Activated T-helper 2 cell treated with anti-CD3 and anti-CD28 coated beads, Interferon-gamma antibody, Interleukin-2, Interleukin-4, amounts not matched to agents 10 μg/mL and 5 μg/mL and 100 μg/mL, durations not matched to agents 14 hours and 24 hours and 36 hours (primary cell): Measurements from ENCODE around the gene CSNK1G1. TPM values are rescaled to one million over a fixed set of nuclear protein-coding genes. Genes with fewer than 3 reads are reported as not detected.
"Not testable (repeated sequence)": the region's sequence is repeated elsewhere in the genome, so short reads cannot be mapped to it uniquely, and the experiment has no call there.

Source experiments
- DNase-seq: peaks from one replicate; pipeline ENCODE4 v3.0.0; 2021; ENCODE audit warnings: low spot score
- H3K27ac Mint-ChIP-seq: one replicate; pipeline ENCODE4 v1.8.0; 2021; ENCODE audit warnings: mixed read lengths
- H3K27me3 Mint-ChIP-seq: one replicate; pipeline ENCODE4 v1.8.0; 2021; ENCODE audit warnings: low read depth, mixed read lengths
- H3K36me3 Mint-ChIP-seq: one replicate; pipeline ENCODE4 v1.8.0; 2021; ENCODE audit warnings: low read depth, mixed read lengths
- H3K4me1 Mint-ChIP-seq: one replicate; pipeline ENCODE4 v1.8.0; 2021; ENCODE audit warnings: low read depth, mixed read lengths
- H3K4me3 Mint-ChIP-seq: one replicate; pipeline ENCODE4 v1.8.0; 2021; ENCODE audit warnings: low read depth, mild to moderate bottlenecking, moderate library complexity, mixed read lengths
- H3K9me3 Mint-ChIP-seq: one replicate; pipeline ENCODE4 v1.8.0; 2021; ENCODE audit warnings: mixed read lengths
- intact Hi-C: fragments of 100-400 bp; cut with micrococcal nuclease; formaldehyde crosslinking; loops from one replicate; pipeline ENCODE4 v1.15.1; 2023
- total RNA-seq: library from RNA; stranded (reverse); gene quantifications from 2 replicates; pipeline ENCODE4 v1.2.3, GENCODE V29; 2022

Gene CSNK1G1
- total RNA-seq, 1 donor from 2014 or later, result 31.8 TPM

DNA sequence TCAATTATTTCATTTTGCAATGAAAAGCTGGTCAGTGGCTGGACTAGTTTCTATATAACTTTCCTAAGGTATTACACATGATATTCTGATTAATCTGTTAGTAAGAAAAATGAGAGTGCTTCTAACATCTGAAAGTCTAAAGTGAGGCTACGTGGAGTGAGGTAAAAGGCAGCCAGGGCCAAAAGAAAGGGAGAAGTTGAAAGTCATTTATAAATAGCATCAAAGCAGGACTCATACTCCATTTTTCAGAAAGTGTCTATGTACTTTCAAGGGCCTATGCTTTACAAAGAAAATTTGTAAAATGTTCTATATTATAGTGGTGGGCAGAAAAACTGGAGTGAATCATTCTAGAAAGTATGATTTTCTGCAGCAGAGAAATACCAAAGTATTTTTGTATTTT, 80.0 kb downstream of the CSNK1G1 start:
- Mint-ChIP-seq H3K36me3 (peaks cover 23% of the 10 kb centered on the region), H3K27me3 (no peaks in the 10 kb centered on the region), H3K27ac (no peak overlapping the region), H3K4me3 (no peak overlapping the region), H3K9me3 (peaks cover 3% of the 10 kb centered on the region), H3K4me1 (peaks cover 15% of the 10 kb centered on the region)
- no peak for DNase-seq
- intact Hi-C loops, result no loop called here

GRCh38 chr15:64274341-64274950, 81.5 kb downstream of the CSNK1G1 start:
- intact Hi-C loops, result no loop called here
- H3K9me3 Mint-ChIP-seq, result peaks cover 3% of the 10 kb centered on the region
- H3K27me3 Mint-ChIP-seq, result no peaks in the 10 kb centered on the region
- H3K4me1 Mint-ChIP-seq, result peaks cover 15% of the 10 kb centered on the region
- H3K36me3 Mint-ChIP-seq, result peaks cover 28% of the 10 kb centered on the region
- no peak overlapping the region for H3K27ac Mint-ChIP-seq
- DNase-seq, result no peak
- H3K4me3 Mint-ChIP-seq, result no peak overlapping the region

GRCh38 chr15:64267331-64267973, 88.5 kb downstream of the CSNK1G1 start:
- DNase-seq, result no peak
- H3K36me3 Mint-ChIP-seq, result peaks cover 66% of the 10 kb centered on the region
- H3K4me3 Mint-ChIP-seq, result no peak overlapping the region
- H3K9me3 Mint-ChIP-seq, result peaks cover 36% of the 10 kb centered on the region
- intact Hi-C loops, result no loop called here
- no peaks in the 10 kb centered on the region for H3K27me3 Mint-ChIP-seq
- H3K4me1 Mint-ChIP-seq, result peaks cover 26% of the 10 kb centered on the region
- H3K27ac Mint-ChIP-seq, result no peak overlapping the region

DNA sequence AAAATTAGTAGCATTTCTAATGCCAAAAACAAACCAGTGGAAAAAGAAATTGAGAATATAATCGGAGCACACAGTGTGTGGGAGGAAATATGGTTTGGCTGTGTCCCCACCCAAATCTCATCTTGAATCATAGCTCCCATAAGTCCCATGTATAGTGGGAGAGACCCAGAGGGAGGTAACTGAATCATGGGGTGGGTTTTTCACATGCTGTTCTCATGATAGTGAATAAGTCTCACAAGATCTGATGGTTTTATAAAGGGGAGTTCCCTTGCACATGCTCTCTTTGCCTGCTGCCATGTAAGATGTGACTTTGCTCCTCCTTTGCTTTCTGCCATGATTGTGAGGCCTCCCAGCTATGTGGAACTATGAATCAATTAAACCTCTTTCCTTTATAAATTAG, 90.8 kb downstream of the CSNK1G1 start:
- H3K27ac Mint-ChIP-seq, result peak overlapping the region; percentile 42

DNA sequence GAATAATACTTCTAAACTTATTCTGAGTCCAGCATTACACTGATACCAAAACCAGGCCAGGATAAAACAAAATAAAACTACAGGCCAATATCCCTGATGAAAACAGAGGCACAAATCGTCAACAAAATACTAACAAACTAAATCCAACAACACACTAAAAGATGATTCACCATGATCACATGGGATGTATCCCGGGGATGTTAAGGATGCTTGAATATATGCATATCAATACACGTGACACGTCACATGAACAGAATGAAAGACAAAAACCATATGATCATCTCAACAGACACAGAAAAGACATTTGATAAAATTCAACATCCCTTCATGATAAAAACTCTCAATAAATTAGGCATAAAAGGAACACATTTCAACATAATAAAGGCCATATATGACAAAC, 91.5 kb downstream of the CSNK1G1 start:
- intact Hi-C loops, result loop anchor here (5.0 kb wide), 1 partner anchor 37 kb away; no protein-coding TSS in a partner anchor
- Mint-ChIP-seq H3K27ac (no peak overlapping the region), H3K36me3 (peaks cover 54% of the 10 kb centered on the region), H3K4me1 (peaks cover 32% of the 10 kb centered on the region), H3K4me3 (no peak overlapping the region), H3K9me3 (peaks cover 33% of the 10 kb centered on the region), H3K27me3 (no peaks in the 10 kb centered on the region)
- DNase-seq, result no peak

More for the DNA sequence above, 90.8 kb downstream of the CSNK1G1 start:
- Mint-ChIP-seq H3K36me3 (peaks cover 59% of the 10 kb centered on the region), H3K4me1 (peaks cover 32% of the 10 kb centered on the region), H3K9me3 (peaks cover 33% of the 10 kb centered on the region)
- not testable (repeated sequence) for H3K27me3 Mint-ChIP-seq, H3K4me3 Mint-ChIP-seq, DNase-seq
- intact Hi-C loops, result loop anchor here (1.0 kb wide), 1 partner anchor 17 kb away; no protein-coding TSS in a partner anchor

DNA sequence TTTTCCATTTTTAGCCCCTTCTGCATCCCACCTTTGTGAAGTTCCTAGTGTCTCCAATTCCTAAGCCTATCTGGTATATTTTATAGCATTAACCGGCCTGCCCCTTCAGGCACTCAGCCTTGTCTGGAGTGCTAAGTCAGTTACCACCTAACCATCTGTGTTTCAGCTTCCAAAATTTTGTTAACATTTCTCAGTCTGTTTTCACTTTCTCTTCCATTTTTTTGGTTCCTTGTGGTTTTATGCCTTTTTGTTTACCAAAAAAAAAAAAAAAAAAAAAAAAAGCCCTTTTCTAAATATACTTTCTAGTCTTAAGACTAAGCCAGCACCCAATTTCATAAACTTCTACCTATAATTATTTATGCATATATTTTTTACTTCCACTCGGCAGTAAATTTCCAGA, 92.4 kb downstream of the CSNK1G1 start:
- H3K36me3 Mint-ChIP-seq, result peaks cover 50% of the 10 kb centered on the region
- no peaks in the 10 kb centered on the region for H3K27me3 Mint-ChIP-seq
- H3K4me1 Mint-ChIP-seq, result peaks cover 32% of the 10 kb centered on the region
- intact Hi-C loops, result loop anchor here (5.0 kb wide), 1 partner anchor 36 kb away; no protein-coding TSS in a partner anchor
- no peak overlapping the region for H3K27ac Mint-ChIP-seq
- H3K4me3 Mint-ChIP-seq, result no peak overlapping the region
- peaks cover 33% of the 10 kb centered on the region for H3K9me3 Mint-ChIP-seq
- no peak for DNase-seq

- no peak for DNase-seq
- intact Hi-C loops, result no loop called here
- Mint-ChIP-seq H3K4me3 (no peak overlapping the region), H3K27me3 (no peaks in the 10 kb centered on the region), H3K4me1 (peaks cover 17% of the 10 kb centered on the region), H3K36me3 (peaks cover 43% of the 10 kb centered on the region), H3K27ac (no peak overlapping the region), H3K9me3 (no peaks in the 10 kb centered on the region)
These were observed 99.9 kb downstream of the CSNK1G1 start for GRCh38 chr15:64256051-64256450.

- H3K4me3 Mint-ChIP-seq, result no peak overlapping the region
- DNase-seq, result no peak
- H3K27me3 Mint-ChIP-seq, result no peaks in the 10 kb centered on the region
- intact Hi-C loops, result no loop called here
- H3K4me1 Mint-ChIP-seq, result peaks cover 43% of the 10 kb centered on the region
- peaks cover 51% of the 10 kb centered on the region for H3K36me3 Mint-ChIP-seq
- H3K27ac Mint-ChIP-seq, result no peak overlapping the region
- no peaks in the 10 kb centered on the region for H3K9me3 Mint-ChIP-seq
These were observed 104.3 kb downstream of the CSNK1G1 start for GRCh38 chr15:64251658-64252057.

DNA sequence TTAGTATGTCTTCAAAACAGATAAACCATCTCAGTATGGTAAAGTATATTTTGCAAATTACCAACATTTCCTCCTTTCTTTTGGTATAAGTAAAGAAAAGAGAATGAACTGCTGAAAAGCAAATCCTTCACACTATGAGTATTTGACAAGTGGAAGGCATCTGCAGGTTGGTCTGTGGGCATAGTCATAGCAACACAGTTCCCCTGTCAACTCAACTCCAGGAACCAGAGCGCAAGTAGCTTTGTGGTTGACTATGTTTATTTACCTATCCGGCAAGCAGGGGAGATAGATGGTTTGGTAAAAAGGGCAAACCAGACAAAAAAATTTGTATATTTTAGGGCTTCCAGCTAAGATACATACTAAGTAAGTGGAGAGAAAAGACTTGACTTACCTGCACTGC, 104.9 kb downstream of the CSNK1G1 start:
- Mint-ChIP-seq H3K27me3 (no peaks in the 10 kb centered on the region), H3K9me3 (no peaks in the 10 kb centered on the region), H3K36me3 (peaks cover 47% of the 10 kb centered on the region), H3K4me1 (peaks cover 45% of the 10 kb centered on the region), H3K27ac (no peak overlapping the region), H3K4me3 (no peak overlapping the region)
- no peak for DNase-seq
- intact Hi-C loops, result no loop called here

GRCh38 chr15:64249883-64250575, 105.9 kb downstream of the CSNK1G1 start:
- no peak for DNase-seq
- no peaks in the 10 kb centered on the region for H3K9me3 Mint-ChIP-seq
- H3K4me1 Mint-ChIP-seq, result peaks cover 43% of the 10 kb centered on the region
- no peak overlapping the region for H3K4me3 Mint-ChIP-seq
- no peak overlapping the region for H3K27ac Mint-ChIP-seq
- peaks cover 43% of the 10 kb centered on the region for H3K36me3 Mint-ChIP-seq
- intact Hi-C loops, result loop anchor here (5.0 to 10.0 kb wide), 4 partner anchors 38 to 642 kb away; partner anchors contain the start of gene CSNK1G1
- H3K27me3 Mint-ChIP-seq, result no peaks in the 10 kb centered on the region

- peaks cover 48% of the 10 kb centered on the region for H3K4me1 Mint-ChIP-seq
- intact Hi-C loops, result loop anchor here (5.0 to 10.0 kb wide), 4 partner anchors 37 to 643 kb away; partner anchors contain the start of gene CSNK1G1
- no peaks in the 10 kb centered on the region for H3K9me3 Mint-ChIP-seq
- peaks cover 44% of the 10 kb centered on the region for H3K36me3 Mint-ChIP-seq
- no peak overlapping the region for H3K4me3 Mint-ChIP-seq
- no peak overlapping the region for H3K27ac Mint-ChIP-seq
- H3K27me3 Mint-ChIP-seq, result no peaks in the 10 kb centered on the region
- DNase-seq, result no peak
These were observed 106.6 kb downstream of the CSNK1G1 start for GRCh38 chr15:64249406-64249805.

DNA sequence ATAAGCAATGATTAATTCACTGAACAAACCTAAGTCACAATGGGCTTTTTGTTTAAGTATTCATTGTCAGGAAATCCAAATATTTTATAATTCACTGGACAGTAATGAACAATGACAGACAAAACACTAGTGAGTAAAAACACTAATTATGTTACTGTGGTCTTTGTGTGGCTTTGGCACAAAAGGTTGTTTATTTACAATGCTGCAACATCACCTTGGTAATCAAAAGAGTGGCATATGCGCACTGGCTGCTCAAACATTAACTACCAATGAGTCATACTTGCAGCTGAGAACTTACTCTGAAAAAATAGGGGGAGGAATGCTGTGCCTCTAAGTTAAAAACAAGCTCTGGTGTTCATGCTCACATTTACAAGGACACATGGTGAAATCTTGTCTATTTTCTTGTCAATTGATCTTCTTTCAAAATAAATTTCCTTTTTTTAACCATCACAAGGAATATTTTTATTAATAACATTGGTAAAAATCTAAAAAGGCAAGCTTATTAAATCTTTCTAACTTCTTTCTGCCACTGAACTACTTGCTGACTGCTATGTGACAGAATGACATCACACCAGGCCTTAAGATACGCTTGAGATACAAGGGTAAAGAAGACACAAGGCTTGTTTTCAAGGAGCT, 107.9 kb downstream of the CSNK1G1 start:
- DNase-seq, result peak; percentile 22
- intact Hi-C loops, result loop anchor here (1.0 to 10.0 kb wide), 7 partner anchors 17 to 644 kb away; partner anchors contain the start of gene CSNK1G1
- Mint-ChIP-seq H3K4me3 (no peak overlapping the region), H3K27ac (peak overlapping the region; percentile 47), H3K36me3 (peaks cover 44% of the 10 kb centered on the region), H3K9me3 (peaks cover 4% of the 10 kb centered on the region), H3K27me3 (no peaks in the 10 kb centered on the region), H3K4me1 (peaks cover 48% of the 10 kb centered on the region)
